Spleen (tissue), 7 donors: ENCODE data around the gene DUOX1.

Source experiments
- POLR2A ChIP-seq, 3 donors: fragments of 450-650 bp; IDR thresholded peaks; one replicate each; pipeline ENCODE4 v1.5.1; 2017; ENCODE audit warnings: antibody characterized with exemption in 3 of 3, mild to moderate bottlenecking in 1 of 3
- POLR2AphosphoS5 ChIP-seq, 3 donors: sonication (generic); formaldehyde crosslinking; IDR thresholded peaks; one replicate each; pipeline ENCODE4 v1.5.1; 2017; ENCODE audit warnings: antibody characterized with exemption in 3 of 3
- TF ChIP-seq, protein P1 (sequence below), 11 experiments: fragments of 200-600 bp in 7 of 11; fragments of 450-650 bp in 4 of 11; sonication (generic) in 4 of 11; IDR thresholded peaks in 8 of 11; conservative IDR thresholded peaks in 3 of 11; 1 replicate in 7 of 11; 2 replicates in 4 of 11; pipeline versions ENCODE4 v1.4.0 to v1.8.0; 2016 to 2021; ENCODE audit warnings: antibody characterized with exemption in 11 of 11, inconsistent platforms in 4 of 11, mild to moderate bottlenecking in 1 of 11
- donor health status: DM: no; HTN: no; CAD: no; lungs with moderate emphysema.
- donor health status: DM: no; HTN: no; CAD: no.
- donor health status: DM: no; HTN: no; CAD: no.

- TF ChIP-seq, protein P1, sequence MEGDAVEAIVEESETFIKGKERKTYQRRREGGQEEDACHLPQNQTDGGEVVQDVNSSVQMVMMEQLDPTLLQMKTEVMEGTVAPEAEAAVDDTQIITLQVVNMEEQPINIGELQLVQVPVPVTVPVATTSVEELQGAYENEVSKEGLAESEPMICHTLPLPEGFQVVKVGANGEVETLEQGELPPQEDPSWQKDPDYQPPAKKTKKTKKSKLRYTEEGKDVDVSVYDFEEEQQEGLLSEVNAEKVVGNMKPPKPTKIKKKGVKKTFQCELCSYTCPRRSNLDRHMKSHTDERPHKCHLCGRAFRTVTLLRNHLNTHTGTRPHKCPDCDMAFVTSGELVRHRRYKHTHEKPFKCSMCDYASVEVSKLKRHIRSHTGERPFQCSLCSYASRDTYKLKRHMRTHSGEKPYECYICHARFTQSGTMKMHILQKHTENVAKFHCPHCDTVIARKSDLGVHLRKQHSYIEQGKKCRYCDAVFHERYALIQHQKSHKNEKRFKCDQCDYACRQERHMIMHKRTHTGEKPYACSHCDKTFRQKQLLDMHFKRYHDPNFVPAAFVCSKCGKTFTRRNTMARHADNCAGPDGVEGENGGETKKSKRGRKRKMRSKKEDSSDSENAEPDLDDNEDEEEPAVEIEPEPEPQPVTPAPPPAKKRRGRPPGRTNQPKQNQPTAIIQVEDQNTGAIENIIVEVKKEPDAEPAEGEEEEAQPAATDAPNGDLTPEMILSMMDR (IDR thresholded peaks at IDR 0.05 in 8 of 11, conservative IDR thresholded peaks at IDR 0.05 in 3 of 11), result no peak
- TF ChIP-seq POLR2A (IDR thresholded peaks at IDR 0.05) (no peak), POLR2AphosphoS5 (IDR thresholded peaks at IDR 0.05) (no peak)
These were observed 67.7 kb downstream of the DUOX1 start for GRCh38 chr15:45197512-45197911.
